ENCODE measurements around the gene ELMO2.
A peak's percentile ranks its signal among the peaks of the same experiment; 100 is the strongest.

The ELMO2 gene

DNA sequence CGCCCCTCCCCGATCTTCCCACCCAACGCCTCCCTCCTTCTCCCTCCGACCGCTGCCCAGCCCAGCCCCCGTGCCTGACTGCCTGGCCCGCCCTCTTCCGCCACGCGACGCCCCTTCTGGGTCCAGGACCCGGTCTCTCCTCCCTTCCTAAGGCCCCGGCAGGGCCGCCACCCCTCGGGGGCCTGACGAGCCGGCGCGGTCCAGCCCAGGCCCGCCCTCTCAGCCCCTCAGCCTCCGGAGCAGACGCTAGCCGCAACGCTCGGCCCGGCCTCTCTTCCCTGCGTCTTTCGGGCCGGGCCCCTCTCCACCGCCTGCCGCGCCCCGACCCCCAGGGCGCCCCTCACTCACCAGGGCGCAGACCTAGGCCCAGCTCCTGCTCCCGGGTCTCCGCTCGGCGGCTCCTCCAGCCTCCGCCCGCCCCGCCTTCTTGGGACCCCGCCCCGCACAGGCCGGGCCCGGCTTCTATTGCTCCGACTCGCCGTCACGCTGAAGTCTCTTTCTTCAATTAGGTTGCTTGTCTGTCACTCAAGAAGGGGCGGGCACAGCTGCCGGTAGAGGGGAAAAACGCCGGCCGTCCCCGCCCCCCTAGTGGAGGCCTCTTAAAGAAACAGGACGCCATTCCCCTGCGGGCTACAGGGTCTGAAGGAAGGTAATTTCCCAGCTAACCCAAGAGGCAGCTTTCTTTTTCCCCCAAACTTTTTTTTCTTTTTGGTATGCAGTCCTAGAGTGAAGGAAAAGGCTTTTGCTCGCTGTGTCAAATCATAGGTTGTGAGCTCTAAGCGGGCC, at the start of gene ELMO2:
Gene ELMO2, minus strand, starts transcription at position 416 of the 786 bp plus-strand sequence. CDS start 12,133 bp downstream, outside the sequence.
- DNase-seq, result peak; percentile 95

DNA sequence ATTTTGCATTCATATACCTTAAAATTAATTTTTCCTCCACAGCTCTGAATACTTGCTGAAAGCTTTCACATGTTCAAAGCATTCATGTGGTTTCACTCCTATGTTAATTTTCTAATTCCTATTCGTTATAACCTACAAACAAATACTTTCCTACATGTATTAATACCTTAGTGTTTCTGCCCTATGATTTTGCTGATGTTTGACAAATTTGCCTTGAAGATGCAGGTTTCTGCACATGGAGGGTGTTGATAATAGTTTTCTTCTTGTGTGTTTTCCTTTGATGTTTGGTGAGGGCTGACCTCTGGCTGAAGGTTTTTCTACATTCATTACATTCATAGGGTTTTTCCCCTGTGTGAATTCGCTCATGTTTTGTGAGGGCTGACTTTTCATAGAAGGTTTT, 49.3 kb upstream of the ELMO2 start:
- DNase-seq, result no peak

- no peak for DNase-seq
These were observed 40.4 kb upstream of the ELMO2 start for GRCh38 chr20:46446851-46447250.

- no peak for DNase-seq
These were observed 33.4 kb upstream of the ELMO2 start for GRCh38 chr20:46439837-46440236.

- DNase-seq, result peak; percentile 12
These were observed 31.8 kb upstream of the ELMO2 start for GRCh38 chr20:46438156-46438750.

GRCh38 chr20:46435146-46435545, 28.7 kb upstream of the ELMO2 start:
- DNase-seq, result no peak

DNA sequence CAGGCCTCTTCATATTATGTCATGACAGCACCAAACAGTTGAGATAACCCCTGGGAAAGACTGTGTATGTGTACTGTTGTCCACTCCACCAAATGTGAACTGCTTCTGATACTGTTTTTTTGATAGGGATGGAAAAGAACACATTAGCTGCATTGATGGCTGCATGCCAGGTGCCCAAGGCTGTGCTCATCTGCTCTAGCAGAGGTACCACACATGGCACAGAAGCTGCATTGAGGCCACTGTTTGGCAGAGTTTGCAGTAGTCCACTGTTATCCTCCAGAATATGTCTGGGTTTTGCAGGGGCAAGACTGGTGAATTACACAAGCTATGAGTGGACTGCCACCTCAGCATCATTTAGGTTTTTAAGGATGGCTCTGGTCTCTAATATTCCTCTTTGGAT, 28.2 kb upstream of the ELMO2 start:
- DNase-seq, result no peak

DNA sequence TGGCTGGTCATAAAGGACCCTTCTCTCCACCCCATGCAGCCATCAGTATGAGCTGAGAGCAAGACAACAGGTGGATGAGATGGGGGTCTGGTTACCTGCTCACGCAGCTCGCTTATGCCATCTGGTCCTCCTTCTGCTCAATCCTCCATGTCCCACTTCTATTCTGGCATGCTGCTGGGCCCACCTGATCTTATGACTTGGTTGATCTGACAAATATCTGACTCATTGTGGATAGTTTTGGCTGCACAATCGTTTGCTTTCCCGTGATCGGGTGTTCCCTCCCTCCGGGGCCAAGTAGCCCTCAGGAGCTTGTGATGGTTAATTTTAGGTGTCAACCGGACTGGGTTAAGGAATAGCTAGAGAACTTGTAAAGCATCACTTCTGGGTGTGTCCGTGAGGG, 26.6 kb upstream of the ELMO2 start:
- DNase-seq, result no peak

- no peak for DNase-seq
These were observed 24.7 kb upstream of the ELMO2 start for GRCh38 chr20:46430921-46431712.

DNA sequence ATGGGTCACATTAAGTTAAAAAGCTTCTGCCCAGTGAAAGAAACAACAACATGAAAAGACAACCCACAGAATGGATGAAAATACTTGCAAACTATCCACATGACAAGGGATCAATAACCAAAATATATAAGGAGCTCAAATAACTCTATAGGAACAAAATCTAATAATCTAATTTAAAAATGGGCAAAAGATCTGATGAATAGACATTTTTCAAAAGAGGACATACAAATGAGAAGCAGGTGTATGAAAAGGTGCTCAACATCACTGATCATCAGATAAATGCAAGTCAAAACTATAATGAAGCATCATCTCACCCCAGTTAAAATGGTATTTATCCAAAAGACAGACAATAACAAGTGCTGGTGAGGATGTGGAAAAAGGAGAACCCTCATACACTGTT, 21.0 kb upstream of the ELMO2 start:
- no peak for DNase-seq

DNA sequence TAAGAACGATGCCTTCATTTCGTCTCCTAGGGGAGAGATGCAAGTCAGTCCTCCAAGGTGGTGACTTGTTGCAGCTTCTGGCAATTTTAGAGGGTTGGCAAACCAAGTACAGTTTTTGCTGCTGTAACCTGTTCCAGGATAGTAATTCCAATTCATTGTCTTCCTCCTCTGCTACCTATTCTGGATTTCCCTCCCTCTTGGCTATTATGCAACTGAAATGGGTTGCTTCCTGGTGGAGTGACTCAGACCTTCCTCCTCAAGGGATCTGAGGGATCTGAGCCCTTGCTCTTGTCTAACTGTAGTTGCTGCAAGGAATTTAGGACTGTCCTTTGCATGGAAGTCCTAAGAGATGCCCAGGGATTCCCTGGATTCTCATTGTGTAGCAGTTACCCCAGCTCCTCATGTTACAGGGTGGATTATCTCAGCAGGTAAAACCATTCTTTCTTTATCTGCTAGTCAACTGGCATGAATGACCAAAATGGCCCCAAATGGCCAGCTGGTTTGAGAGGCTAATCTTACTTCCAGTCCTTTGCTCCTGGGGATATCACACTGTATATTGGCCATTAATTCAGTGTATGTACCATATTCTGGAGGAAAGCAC, 17.6 kb upstream of the ELMO2 start:
- no peak for DNase-seq

DNA sequence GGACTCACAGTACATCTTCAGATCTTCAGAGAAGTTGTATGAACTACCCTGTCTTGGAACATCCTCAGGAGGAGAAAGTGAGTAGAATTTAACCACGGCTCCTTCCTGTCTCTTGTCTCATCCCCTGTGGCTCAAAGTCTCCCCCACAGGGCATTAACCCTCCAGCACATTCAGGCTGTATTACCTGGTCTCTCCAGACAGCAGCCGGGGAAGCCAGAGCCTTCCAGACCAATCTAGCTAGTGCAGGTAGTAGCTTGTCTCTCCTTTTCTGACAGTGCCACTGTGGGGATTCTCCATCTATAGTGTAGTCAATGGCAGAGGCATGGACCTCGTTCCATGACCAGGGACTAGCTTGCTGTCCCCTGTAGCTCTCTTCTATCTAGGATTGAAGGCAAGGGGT, 16.9 kb upstream of the ELMO2 start:
- DNase-seq, result no peak

GRCh38 chr20:46420878-46421277, 14.5 kb upstream of the ELMO2 start:
- no peak for DNase-seq

DNA sequence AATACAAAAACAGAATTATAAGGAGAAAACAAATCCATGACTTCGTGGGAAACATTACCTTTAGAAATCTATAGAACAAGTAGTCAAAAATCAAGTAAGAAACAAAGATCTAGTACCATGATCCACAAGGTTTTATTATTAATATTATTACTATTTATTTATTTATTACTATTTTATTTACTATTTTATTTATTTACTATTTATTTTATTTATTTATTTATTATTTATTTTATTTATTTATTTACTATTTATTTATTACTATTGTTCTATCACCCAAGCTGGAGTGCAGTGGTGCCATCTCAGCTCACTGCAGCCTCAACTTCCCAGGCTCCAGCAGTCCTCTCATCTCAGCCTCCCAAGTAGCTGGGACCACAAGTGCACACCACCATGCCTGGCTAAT, 13.5 kb upstream of the ELMO2 start:
- no peak for DNase-seq

DNA sequence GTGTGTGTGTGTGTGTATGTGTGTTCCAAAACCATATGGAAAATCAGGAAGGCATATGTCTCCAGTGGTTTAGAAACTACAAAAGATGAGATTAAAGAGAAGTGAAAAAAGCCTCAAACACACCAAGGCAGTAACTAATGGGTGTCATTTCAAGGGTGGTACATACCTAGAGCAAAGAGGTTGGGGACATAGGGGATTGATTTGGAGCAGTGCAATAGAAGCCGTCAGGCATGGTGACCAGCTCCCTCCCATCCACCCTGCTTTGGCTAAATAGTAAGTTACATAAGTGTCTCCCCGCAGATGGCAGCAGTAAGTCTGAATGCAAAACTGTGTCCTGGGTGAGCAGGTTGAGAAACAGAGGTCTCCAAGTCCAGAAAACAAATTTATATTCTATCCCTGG, 10.4 kb upstream of the ELMO2 start:
- no peak for DNase-seq

DNA sequence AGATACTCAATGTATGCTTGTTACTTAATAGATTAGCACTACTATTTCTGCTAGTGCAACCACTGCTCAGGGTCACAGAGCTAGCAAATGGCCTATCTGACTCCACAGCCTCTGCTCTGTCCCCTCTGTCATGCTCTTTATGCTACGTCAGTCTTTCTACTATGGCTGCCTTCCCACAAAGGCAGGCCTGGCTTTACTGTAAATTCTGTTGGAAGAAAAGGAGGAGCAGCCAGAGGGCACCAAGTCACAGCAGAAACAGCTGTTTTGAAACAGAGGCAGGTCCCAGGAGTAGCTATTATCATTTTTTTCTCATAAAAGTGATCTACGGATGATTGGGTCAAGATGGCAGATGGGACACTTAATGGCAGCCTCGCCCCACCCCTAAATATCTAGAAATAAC, 10.0 kb upstream of the ELMO2 start:
- DNase-seq, result no peak

DNA sequence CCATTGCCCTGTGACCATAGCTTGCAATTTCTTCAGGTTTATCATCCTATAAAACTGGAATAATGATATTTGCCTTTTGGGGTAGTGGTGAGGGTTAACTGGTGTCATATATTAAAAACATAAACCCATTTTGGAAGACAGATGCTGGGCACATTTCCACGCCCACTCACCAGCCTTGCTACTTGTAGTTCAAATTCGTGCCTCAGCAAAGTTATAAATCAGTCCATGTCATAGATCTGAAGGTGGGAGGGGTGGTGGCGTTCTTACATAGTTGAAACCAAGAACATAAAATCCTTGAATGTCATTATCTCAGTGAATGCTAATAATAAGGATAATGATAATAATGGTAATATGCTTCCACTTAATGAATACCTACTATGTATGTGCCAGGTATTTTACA, 9.4 kb upstream of the ELMO2 start:
- no peak for DNase-seq

DNA sequence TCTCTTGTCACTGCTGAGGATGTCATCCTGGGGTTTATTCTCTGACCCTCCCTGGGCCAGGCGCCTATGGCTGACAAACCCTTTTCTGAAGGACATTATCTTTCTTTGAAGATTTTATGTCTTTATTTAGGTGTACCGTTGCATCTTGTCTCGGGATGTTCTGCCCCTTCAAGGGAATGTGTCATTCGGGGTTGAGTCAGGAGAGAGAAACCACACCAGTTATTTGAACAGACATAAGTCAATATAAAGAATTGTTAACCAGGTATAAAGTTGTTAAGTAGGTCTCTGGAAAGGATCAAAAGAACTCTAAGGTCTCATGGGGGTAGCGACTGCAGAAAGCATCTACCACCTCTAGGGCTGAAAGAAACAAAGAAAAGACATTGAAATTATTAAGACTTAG, 8.2 kb upstream of the ELMO2 start:
- no peak for DNase-seq

DNA sequence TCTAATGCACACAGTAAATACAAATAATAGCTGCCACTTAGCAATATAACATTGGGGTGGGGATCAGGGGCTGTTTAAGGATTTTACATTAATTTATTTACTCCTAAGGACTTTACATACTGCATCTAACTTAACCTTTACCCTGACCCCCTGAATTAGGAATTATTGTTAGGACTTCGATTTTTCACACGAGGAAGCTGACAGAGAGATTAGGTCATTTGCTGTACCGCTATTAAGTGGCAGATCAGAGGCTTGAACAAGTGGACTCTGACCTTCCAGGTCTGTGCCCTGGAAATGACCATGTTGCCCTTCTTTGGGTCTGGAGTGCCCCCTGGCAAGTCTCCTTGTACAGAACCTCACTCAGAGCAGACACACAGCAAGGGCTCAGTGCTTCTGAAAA, 5.2 kb upstream of the ELMO2 start:
- DNase-seq, result no peak

- no peak for DNase-seq
These were observed 1.9 kb upstream of the ELMO2 start for GRCh38 chr20:46408281-46408731.

DNA sequence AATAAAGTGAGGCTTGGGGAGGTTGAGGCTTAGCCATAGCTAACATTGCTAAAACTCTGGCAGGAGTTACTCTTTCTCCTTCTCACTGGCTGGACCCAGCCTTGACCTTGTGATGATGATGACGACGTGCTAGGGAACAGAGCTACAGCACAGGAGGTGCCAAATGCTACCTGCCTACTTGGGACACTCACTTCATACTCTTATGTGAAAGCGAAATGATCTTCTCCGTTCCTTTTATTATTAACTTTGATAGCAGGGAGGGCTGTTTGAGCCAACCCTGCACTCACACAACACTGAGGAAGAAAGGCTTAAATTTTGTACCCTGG, 1.2 kb upstream of the ELMO2 start:
- DNase-seq, result no peak

GRCh38 chr20:46406986-46407670, 713 bp upstream of the ELMO2 start:
- DNase-seq, result peak; percentile 70

DNA sequence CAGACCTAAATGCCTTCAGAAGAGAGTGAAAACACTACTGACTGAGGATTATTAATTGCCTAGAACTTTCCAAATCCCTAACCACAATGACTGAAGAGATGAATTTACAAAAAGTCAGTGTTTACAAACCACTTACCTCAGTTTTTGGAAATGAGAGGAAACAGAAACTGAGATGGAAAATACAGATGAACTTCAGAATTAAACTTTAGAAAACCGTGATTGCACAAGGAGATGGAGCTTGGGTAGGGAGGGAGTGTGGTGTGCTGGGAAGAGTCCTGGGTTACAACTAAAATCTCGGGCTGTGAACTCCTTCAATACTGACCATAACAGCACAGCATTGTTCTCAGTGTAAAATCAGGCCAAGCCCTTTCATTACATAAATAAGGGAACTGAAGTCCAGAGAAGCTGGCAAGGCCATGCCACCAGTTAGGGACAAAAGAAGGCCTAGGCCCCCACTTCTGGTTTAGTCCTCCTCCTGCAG, 4.0 kb downstream of the ELMO2 start:
- DNase-seq, result no peak
